ENCODE measurements around the gene FPR3. TPM values are rescaled to one million over a fixed set of nuclear protein-coding genes. Genes with fewer than 3 reads are reported as not detected.

The FPR3 gene
- total and polyA plus RNA-seq, 9 of the 15 experiments (the other 6 are each of a cell fraction or from before 2014, with no cell fraction given): 0.08 to 0.51 (median 0.22) TPM; not detected in 1

GRCh38 chr19:51807111-51807701 lies 12.2 kb downstream of the FPR3 start (continued):
- TF ChIP-seq CTCF (IDR thresholded peaks at IDR 0.05 in 2 of 3, conservative IDR thresholded peaks at IDR 0.05 in 1 of 3; ENCODE audit: insufficient read depth in 2 of 3, low read depth in 1 of 3, low read length in 3 of 3): peak in 2 of 3 experiments; percentile 18 to 41; a peak in 1 of 6 replicates
- no peak for TF ChIP-seq FOXP4 (CRISPR knock-in tag; IDR thresholded peaks at IDR 0.05; ENCODE audit: borderline replicate concordance)
- TF ChIP-seq NEUROD1 (IDR thresholded peaks at IDR 0.05; ENCODE audit: borderline replicate concordance, low read depth, low read length, partially characterized antibody): no peak
- no peak; the same call in 1 of the 2 replicates for TF ChIP-seq ESRRA (IDR thresholded peaks at IDR 0.05; ENCODE audit: borderline replicate concordance, low read depth)
- TF ChIP-seq CEBPZ (IDR thresholded peaks at IDR 0.05; ENCODE audit: borderline replicate concordance, low read depth, low read length): no peak
- TF ChIP-seq NELFE (IDR thresholded peaks at IDR 0.05; ENCODE audit: insufficient read depth, insufficient read length): no peak
- no peak for TF ChIP-seq SNAPC5 (CRISPR knock-in tag; IDR thresholded peaks at IDR 0.05)
- no peak for TF ChIP-seq EWSR1 (IDR thresholded peaks at IDR 0.05; ENCODE audit: borderline replicate concordance, low read depth, partially characterized antibody)
- TF ChIP-seq ZNF830 (CRISPR knock-in tag; IDR thresholded peaks at IDR 0.05): no peak
- no peak for TF ChIP-seq ZNF609 (CRISPR knock-in tag; IDR thresholded peaks at IDR 0.05; ENCODE audit: borderline replicate concordance)
- no peak for TF ChIP-seq PTBP1 (IDR thresholded peaks at IDR 0.05; ENCODE audit: low read depth, low read length)
- TF ChIP-seq ELK1 (CRISPR knock-in tag; IDR thresholded peaks at IDR 0.05): no peak
